Progenitor cell of endocrine pancreas (in vitro differentiated cells): ENCODE measurements around the gene DMBX1. TPM values are rescaled to one million over a fixed set of nuclear protein-coding genes. Genes with fewer than 3 reads are reported as not detected.

Experiments used
- DNase-seq: peaks from one replicate; pipeline ENCODE4 v3.0.0; 2021; ENCODE audit warnings: low spot score; ENCODE audit not compliant: unreplicated experiment
- H3K27ac Mint-ChIP-seq: 2 replicates; pipeline ENCODE4 v1.8.0; 2021; ENCODE audit warnings: mild to moderate bottlenecking, moderate library complexity, mixed read lengths
- H3K27me3 Mint-ChIP-seq: 2 replicates; pipeline ENCODE4 v1.8.0; 2021; ENCODE audit warnings: mixed read lengths
- H3K36me3 Mint-ChIP-seq: 2 replicates; pipeline ENCODE4 v1.8.0; 2022; ENCODE audit warnings: mixed read lengths; ENCODE audit not compliant: insufficient read depth
- H3K4me1 Mint-ChIP-seq: 2 replicates; pipeline ENCODE4 v1.8.0; 2021; ENCODE audit warnings: low read depth, mixed read lengths
- H3K4me3 Mint-ChIP-seq: 2 replicates; pipeline ENCODE4 v1.8.0; 2021; ENCODE audit warnings: low read depth, mild to moderate bottlenecking, moderate library complexity, mixed read lengths
- H3K9me3 Mint-ChIP-seq: 2 replicates; pipeline ENCODE4 v1.8.0; 2021; ENCODE audit warnings: low read depth, mixed read lengths
- total RNA-seq: library from RNA; stranded (reverse); gene quantifications from 2 replicates; pipeline ENCODE4 v1.2.1, GENCODE V29; 2021
- TF ChIP-seq, protein P1 (sequence below): fragments of 200-600 bp; sonication (generic); IDR thresholded peaks from one replicate; pipeline ENCODE4 v1.5.0; 2021; ENCODE audit warnings: antibody characterized with exemption, mild to moderate bottlenecking; ENCODE audit not compliant: unreplicated experiment

DMBX1 gene
- total RNA-seq, 1 donor from 2014 or later, result not detected

GRCh38 chr1:46520063-46520911 is 30.7 kb downstream of the DMBX1 start:
- no peak for DNase-seq
- Mint-ChIP-seq H3K4me1 (peaks cover 21% of the 10 kb centered on the region), H3K27me3 (peaks cover 68% of the 10 kb centered on the region), H3K9me3 (no peaks in the 10 kb centered on the region), H3K36me3 (no peaks in the 10 kb centered on the region), H3K4me3 (peak overlapping the region; percentile 33), H3K27ac (peak overlapping the region; percentile 91)
- TF ChIP-seq, protein P1, sequence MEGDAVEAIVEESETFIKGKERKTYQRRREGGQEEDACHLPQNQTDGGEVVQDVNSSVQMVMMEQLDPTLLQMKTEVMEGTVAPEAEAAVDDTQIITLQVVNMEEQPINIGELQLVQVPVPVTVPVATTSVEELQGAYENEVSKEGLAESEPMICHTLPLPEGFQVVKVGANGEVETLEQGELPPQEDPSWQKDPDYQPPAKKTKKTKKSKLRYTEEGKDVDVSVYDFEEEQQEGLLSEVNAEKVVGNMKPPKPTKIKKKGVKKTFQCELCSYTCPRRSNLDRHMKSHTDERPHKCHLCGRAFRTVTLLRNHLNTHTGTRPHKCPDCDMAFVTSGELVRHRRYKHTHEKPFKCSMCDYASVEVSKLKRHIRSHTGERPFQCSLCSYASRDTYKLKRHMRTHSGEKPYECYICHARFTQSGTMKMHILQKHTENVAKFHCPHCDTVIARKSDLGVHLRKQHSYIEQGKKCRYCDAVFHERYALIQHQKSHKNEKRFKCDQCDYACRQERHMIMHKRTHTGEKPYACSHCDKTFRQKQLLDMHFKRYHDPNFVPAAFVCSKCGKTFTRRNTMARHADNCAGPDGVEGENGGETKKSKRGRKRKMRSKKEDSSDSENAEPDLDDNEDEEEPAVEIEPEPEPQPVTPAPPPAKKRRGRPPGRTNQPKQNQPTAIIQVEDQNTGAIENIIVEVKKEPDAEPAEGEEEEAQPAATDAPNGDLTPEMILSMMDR, result no peak

DNA sequence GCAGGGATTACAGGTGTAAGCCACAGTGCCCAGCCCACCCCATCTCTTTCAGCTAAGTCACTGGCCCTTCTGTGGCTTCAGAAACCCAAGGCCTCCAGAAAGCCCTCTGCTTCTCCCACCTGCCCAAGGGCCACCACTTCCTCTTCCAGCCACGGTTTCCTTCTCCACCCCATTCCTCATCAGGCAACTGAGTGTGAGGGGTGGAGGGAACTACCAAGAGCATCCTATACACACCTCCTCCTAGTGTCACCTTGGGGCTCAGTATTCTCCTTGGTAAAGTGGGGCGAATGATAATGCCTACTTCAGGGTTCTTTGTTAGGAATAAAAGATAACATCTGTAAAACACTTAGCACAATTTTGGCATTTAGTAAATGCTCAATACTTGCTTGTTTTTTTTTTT is 31.8 kb downstream of the DMBX1 start:
- H3K9me3 Mint-ChIP-seq, result no peaks in the 10 kb centered on the region
- TF ChIP-seq, protein P1, result no peak
- H3K27me3 Mint-ChIP-seq, result peaks cover 68% of the 10 kb centered on the region
- H3K4me1 Mint-ChIP-seq, result peaks cover 21% of the 10 kb centered on the region
- H3K36me3 Mint-ChIP-seq, result no peaks in the 10 kb centered on the region
- H3K4me3 Mint-ChIP-seq, result no peak overlapping the region
- DNase-seq, result no peak
- H3K27ac Mint-ChIP-seq, result no peak overlapping the region

- no peak for DNase-seq
- no peaks in the 10 kb centered on the region for H3K9me3 Mint-ChIP-seq
- H3K4me1 Mint-ChIP-seq, result peaks cover 15% of the 10 kb centered on the region
- TF ChIP-seq, protein P1, result no peak
- no peaks in the 10 kb centered on the region for H3K36me3 Mint-ChIP-seq
- peaks cover 69% of the 10 kb centered on the region for H3K27me3 Mint-ChIP-seq
- no peak overlapping the region for H3K4me3 Mint-ChIP-seq
- no peak overlapping the region for H3K27ac Mint-ChIP-seq
Observed at GRCh38 chr1:46522184-46522968, 32.7 kb downstream of the DMBX1 start.

DNA sequence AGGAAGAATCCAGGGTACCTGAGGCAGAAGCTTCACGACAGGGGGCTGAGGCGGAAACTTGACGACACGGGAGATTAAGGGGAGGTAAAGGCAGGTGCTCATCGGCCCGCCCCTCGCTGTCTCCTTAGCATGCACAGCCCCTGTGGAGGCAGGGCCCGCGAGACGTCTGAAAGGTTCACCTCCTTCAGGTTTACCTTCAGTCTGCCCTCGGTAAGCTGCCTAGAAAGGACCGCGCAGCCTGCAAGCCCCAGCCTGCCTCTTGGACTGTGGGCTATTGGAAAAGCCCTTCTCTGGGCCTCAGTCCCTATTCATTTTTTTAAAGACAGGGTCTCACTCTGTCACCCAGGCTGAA is 33.3 kb downstream of the DMBX1 start:
- TF ChIP-seq, protein P1, result no peak
- H3K36me3 Mint-ChIP-seq, result no peaks in the 10 kb centered on the region
- H3K27ac Mint-ChIP-seq, result no peak overlapping the region
- DNase-seq, result no peak
- peaks cover 16% of the 10 kb centered on the region for H3K4me1 Mint-ChIP-seq
- no peaks in the 10 kb centered on the region for H3K9me3 Mint-ChIP-seq
- no peak overlapping the region for H3K4me3 Mint-ChIP-seq
- peaks cover 72% of the 10 kb centered on the region for H3K27me3 Mint-ChIP-seq

- H3K36me3 Mint-ChIP-seq, result no peaks in the 10 kb centered on the region
- TF ChIP-seq, protein P1, result no peak
- DNase-seq, result no peak
- H3K9me3 Mint-ChIP-seq, result no peaks in the 10 kb centered on the region
- no peak overlapping the region for H3K4me3 Mint-ChIP-seq
- peaks cover 14% of the 10 kb centered on the region for H3K4me1 Mint-ChIP-seq
- no peak overlapping the region for H3K27ac Mint-ChIP-seq
- H3K27me3 Mint-ChIP-seq, result peaks cover 75% of the 10 kb centered on the region
Observed at GRCh38 chr1:46523496-46524353, 34.1 kb downstream of the DMBX1 start.
